HepG2 (cell line): Measurements from ENCODE around the gene SKIC2. TPM values are rescaled to one million over a fixed set of nuclear protein-coding genes. Genes with fewer than 3 reads are reported as not detected.

ENCODE experiments used
- FOXK2 ChIP-seq: fragments of 450-650 bp; IDR thresholded peaks from 2 replicates; pipeline ENCODE4 v1.6.1; 2016
- JUND ChIP-seq: sonication (generic); formaldehyde crosslinking; IDR thresholded peaks from 2 replicates; pipeline ENCODE4 v1.8.0; 2022; ENCODE audit warnings: mild to moderate bottlenecking, missing genetic modification reagents
- KDM6A ChIP-seq: IDR thresholded peaks from 2 replicates; pipeline ENCODE4 v1.6.1; 2016; ENCODE audit warnings: low read depth
- SNAI1 ChIP-seq: sonication (generic); formaldehyde crosslinking; IDR thresholded peaks from 2 replicates; pipeline ENCODE4 v1.5.0; 2020; ENCODE audit warnings: mild to moderate bottlenecking, missing genetic modification reagents, borderline replicate concordance
- ZNF34 ChIP-seq: sonication (generic); formaldehyde crosslinking; IDR thresholded peaks from 2 replicates; pipeline ENCODE4 v1.4.0; 2020; ENCODE audit warnings: mild to moderate bottlenecking, missing genetic modification reagents, borderline replicate concordance
- ZNF746 ChIP-seq: sonication (generic); formaldehyde crosslinking; IDR thresholded peaks from 2 replicates; pipeline ENCODE4 v1.8.0; 2022; ENCODE audit warnings: mild to moderate bottlenecking, missing genetic modification reagents
- ZNF788 ChIP-seq: sonication (generic); formaldehyde crosslinking; IDR thresholded peaks from 2 replicates; pipeline ENCODE4 v1.5.0; 2020; ENCODE audit warnings: mild to moderate bottlenecking, missing genetic modification reagents, borderline replicate concordance
- ZNF790 ChIP-seq: sonication (generic); formaldehyde crosslinking; IDR thresholded peaks from 2 replicates; pipeline ENCODE4 v1.8.0; 2022; ENCODE audit warnings: missing genetic modification reagents, mild to moderate bottlenecking, borderline replicate concordance
- polyA plus RNA-seq, 8 experiments: library from polyadenylated mRNA; depleted of rRNA in 3 of 8; stranded (reverse) in 7 of 8; unstranded in 1 of 8; fragments of >200 nt; fragmentation: Illumina TruSeq in 4 of 8; extraction: Trizol in 4 of 8; gene quantifications; 2 replicates each; pipeline versions ENCODE4 v1.2.1 to v1.2.3, GENCODE V29; 2011 to 2016; ENCODE audit warnings: low read depth in 4 of 8, missing spikeins in 1 of 8, mixed read lengths in 1 of 8; ENCODE audit not compliant: insufficient read depth in 1 of 8
- total RNA-seq, 5 experiments: library from RNA; depleted of rRNA; stranded (reverse); fragments of >200 nt; fragmentation: Illumina TruSeq; extraction: Trizol; gene quantifications; 2 replicates each; pipeline ENCODE4 v1.2.3, GENCODE V29; 2016; ENCODE audit warnings: low read depth in 1 of 5
- TF ChIP-seq, protein P1 (sequence below): sonication (generic); formaldehyde crosslinking; IDR thresholded peaks from 2 replicates; pipeline ENCODE4 v1.4.0; 2020; ENCODE audit warnings: missing genetic modification reagents, borderline replicate concordance
- TF ChIP-seq, protein P2 (sequence below): sonication (generic); formaldehyde crosslinking; IDR thresholded peaks from 2 replicates; pipeline ENCODE4 v1.5.0; 2020; ENCODE audit warnings: mild to moderate bottlenecking, missing genetic modification reagents
- TF ChIP-seq, protein P3 (sequence below): sonication (generic); formaldehyde crosslinking; IDR thresholded peaks from 2 replicates; pipeline ENCODE4 v1.4.0; 2020; ENCODE audit warnings: missing genetic modification reagents
- TF ChIP-seq, protein P4 (sequence below): sonication (generic); formaldehyde crosslinking; IDR thresholded peaks from 2 replicates; pipeline ENCODE4 v1.4.0; 2020; ENCODE audit warnings: missing genetic modification reagents, mild to moderate bottlenecking, borderline replicate concordance
- TF ChIP-seq, protein P5 (sequence below): sonication (generic); formaldehyde crosslinking; IDR thresholded peaks from 2 replicates; pipeline ENCODE4 v1.5.0; 2020; ENCODE audit warnings: missing genetic modification reagents, mild to moderate bottlenecking, borderline replicate concordance
- TF ChIP-seq, protein P6 (sequence below): sonication (generic); formaldehyde crosslinking; IDR thresholded peaks from 2 replicates; pipeline ENCODE4 v1.4.0; 2020; ENCODE audit warnings: missing genetic modification reagents, mild to moderate bottlenecking, borderline replicate concordance

SKIC2 gene
- total and polyA plus RNA-seq, 2 of the 13 experiments (the other 11 are each of a cell fraction or from before 2014, with no cell fraction given): 67.1 to 68.4 TPM

DNA sequence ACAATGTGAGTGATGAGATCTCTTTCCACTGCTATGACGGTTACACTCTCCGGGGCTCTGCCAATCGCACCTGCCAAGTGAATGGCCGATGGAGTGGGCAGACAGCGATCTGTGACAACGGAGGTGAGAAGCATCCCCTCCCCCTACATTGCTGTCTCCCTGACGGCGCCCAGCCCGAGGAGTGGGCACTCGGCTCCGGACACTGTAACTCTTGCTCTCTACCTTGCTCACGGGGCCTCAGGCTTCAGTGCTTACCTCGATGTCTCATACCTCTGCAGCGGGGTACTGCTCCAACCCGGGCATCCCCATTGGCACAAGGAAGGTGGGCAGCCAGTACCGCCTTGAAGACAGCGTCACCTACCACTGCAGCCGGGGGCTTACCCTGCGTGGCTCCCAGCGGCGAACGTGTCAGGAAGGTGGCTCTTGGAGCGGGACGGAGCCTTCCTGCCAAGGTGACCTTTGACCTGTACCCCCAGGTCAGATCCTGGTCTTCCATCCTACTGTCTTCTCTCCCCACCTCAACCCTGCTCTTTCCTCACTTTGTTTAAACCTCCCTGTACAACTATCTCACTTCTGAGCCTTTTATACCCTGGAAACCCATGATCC is 11.8 kb upstream of the SKIC2 start (continued):
- TF ChIP-seq FOXK2 (no peak), JUND (CRISPR knock-in tag) (no peak), ZNF746 (CRISPR knock-in tag) (peak; percentile 26; the same call in 1 of the 2 replicates), ZNF788 (peak; percentile 30; the same call in 1 of the 2 replicates), ZNF34 (0 out of 2 replicates have a peak, but pooled peaks have one; percentile 13), SNAI1 (no peak), ZNF790 (CRISPR knock-in tag) (no peak), KDM6A (CRISPR knock-in tag) (no peak)
- TF ChIP-seq, protein P1, sequence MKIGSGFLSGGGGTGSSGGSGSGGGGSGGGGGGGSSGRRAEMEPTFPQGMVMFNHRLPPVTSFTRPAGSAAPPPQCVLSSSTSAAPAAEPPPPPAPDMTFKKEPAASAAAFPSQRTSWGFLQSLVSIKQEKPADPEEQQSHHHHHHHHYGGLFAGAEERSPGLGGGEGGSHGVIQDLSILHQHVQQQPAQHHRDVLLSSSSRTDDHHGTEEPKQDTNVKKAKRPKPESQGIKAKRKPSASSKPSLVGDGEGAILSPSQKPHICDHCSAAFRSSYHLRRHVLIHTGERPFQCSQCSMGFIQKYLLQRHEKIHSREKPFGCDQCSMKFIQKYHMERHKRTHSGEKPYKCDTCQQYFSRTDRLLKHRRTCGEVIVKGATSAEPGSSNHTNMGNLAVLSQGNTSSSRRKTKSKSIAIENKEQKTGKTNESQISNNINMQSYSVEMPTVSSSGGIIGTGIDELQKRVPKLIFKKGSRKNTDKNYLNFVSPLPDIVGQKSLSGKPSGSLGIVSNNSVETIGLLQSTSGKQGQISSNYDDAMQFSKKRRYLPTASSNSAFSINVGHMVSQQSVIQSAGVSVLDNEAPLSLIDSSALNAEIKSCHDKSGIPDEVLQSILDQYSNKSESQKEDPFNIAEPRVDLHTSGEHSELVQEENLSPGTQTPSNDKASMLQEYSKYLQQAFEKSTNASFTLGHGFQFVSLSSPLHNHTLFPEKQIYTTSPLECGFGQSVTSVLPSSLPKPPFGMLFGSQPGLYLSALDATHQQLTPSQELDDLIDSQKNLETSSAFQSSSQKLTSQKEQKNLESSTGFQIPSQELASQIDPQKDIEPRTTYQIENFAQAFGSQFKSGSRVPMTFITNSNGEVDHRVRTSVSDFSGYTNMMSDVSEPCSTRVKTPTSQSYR (CRISPR knock-in tag): 0 out of 2 replicates have a peak, but pooled peaks have one; percentile 19
- TF ChIP-seq, protein P2, sequence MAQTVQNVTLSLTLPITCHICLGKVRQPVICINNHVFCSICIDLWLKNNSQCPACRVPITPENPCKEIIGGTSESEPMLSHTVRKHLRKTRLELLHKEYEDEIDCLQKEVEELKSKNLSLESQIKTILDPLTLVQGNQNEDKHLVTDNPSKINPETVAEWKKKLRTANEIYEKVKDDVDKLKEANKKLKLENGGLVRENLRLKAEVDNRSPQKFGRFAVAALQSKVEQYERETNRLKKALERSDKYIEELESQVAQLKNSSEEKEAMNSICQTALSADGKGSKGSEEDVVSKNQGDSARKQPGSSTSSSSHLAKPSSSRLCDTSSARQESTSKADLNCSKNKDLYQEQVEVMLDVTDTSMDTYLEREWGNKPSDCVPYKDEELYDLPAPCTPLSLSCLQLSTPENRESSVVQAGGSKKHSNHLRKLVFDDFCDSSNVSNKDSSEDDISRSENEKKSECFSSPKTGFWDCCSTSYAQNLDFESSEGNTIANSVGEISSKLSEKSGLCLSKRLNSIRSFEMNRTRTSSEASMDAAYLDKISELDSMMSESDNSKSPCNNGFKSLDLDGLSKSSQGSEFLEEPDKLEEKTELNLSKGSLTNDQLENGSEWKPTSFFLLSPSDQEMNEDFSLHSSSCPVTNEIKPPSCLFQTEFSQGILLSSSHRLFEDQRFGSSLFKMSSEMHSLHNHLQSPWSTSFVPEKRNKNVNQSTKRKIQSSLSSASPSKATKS (CRISPR knock-in tag): no peak
- TF ChIP-seq, protein P3, sequence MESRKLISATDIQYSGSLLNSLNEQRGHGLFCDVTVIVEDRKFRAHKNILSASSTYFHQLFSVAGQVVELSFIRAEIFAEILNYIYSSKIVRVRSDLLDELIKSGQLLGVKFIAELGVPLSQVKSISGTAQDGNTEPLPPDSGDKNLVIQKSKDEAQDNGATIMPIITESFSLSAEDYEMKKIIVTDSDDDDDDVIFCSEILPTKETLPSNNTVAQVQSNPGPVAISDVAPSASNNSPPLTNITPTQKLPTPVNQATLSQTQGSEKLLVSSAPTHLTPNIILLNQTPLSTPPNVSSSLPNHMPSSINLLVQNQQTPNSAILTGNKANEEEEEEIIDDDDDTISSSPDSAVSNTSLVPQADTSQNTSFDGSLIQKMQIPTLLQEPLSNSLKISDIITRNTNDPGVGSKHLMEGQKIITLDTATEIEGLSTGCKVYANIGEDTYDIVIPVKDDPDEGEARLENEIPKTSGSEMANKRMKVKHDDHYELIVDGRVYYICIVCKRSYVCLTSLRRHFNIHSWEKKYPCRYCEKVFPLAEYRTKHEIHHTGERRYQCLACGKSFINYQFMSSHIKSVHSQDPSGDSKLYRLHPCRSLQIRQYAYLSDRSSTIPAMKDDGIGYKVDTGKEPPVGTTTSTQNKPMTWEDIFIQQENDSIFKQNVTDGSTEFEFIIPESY (CRISPR knock-in tag): no peak
- TF ChIP-seq, protein P4, sequence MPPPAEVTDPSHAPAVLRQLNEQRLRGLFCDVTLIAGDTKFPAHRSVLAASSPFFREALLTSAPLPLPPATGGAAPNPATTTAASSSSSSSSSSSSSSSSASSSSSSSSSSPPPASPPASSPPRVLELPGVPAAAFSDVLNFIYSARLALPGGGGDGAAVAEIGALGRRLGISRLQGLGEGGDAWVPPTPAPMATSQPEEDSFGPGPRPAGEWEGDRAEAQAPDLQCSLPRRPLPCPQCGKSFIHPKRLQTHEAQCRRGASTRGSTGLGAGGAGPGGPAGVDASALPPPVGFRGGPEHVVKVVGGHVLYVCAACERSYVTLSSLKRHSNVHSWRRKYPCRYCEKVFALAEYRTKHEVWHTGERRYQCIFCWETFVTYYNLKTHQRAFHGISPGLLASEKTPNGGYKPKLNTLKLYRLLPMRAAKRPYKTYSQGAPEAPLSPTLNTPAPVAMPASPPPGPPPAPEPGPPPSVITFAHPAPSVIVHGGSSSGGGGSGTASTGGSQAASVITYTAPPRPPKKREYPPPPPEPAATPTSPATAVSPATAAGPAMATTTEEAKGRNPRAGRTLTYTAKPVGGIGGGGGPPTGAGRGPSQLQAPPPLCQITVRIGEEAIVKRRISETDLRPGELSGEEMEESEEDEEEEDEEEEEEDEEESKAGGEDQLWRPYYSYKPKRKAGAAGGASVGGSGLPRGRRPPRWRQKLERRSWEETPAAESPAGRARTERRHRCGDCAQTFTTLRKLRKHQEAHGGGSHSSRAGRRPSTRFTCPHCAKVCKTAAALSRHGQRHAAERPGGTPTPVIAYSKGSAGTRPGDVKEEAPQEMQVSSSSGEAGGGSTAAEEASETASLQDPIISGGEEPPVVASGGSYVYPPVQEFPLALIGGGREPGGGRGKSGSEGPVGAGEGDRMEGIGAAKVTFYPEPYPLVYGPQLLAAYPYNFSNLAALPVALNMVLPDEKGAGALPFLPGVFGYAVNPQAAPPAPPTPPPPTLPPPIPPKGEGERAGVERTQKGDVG (CRISPR knock-in tag): 0 out of 2 replicates have a peak, but pooled peaks have one; percentile 23
- TF ChIP-seq, protein P5, sequence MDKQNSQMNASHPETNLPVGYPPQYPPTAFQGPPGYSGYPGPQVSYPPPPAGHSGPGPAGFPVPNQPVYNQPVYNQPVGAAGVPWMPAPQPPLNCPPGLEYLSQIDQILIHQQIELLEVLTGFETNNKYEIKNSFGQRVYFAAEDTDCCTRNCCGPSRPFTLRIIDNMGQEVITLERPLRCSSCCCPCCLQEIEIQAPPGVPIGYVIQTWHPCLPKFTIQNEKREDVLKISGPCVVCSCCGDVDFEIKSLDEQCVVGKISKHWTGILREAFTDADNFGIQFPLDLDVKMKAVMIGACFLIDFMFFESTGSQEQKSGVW: no peak
- TF ChIP-seq, protein P6, sequence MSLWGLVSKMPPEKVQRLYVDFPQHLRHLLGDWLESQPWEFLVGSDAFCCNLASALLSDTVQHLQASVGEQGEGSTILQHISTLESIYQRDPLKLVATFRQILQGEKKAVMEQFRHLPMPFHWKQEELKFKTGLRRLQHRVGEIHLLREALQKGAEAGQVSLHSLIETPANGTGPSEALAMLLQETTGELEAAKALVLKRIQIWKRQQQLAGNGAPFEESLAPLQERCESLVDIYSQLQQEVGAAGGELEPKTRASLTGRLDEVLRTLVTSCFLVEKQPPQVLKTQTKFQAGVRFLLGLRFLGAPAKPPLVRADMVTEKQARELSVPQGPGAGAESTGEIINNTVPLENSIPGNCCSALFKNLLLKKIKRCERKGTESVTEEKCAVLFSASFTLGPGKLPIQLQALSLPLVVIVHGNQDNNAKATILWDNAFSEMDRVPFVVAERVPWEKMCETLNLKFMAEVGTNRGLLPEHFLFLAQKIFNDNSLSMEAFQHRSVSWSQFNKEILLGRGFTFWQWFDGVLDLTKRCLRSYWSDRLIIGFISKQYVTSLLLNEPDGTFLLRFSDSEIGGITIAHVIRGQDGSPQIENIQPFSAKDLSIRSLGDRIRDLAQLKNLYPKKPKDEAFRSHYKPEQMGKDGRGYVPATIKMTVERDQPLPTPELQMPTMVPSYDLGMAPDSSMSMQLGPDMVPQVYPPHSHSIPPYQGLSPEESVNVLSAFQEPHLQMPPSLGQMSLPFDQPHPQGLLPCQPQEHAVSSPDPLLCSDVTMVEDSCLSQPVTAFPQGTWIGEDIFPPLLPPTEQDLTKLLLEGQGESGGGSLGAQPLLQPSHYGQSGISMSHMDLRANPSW (CRISPR knock-in tag): no peak
